ENCODE data around the gene VAV1.

The VAV1 gene, protein sequence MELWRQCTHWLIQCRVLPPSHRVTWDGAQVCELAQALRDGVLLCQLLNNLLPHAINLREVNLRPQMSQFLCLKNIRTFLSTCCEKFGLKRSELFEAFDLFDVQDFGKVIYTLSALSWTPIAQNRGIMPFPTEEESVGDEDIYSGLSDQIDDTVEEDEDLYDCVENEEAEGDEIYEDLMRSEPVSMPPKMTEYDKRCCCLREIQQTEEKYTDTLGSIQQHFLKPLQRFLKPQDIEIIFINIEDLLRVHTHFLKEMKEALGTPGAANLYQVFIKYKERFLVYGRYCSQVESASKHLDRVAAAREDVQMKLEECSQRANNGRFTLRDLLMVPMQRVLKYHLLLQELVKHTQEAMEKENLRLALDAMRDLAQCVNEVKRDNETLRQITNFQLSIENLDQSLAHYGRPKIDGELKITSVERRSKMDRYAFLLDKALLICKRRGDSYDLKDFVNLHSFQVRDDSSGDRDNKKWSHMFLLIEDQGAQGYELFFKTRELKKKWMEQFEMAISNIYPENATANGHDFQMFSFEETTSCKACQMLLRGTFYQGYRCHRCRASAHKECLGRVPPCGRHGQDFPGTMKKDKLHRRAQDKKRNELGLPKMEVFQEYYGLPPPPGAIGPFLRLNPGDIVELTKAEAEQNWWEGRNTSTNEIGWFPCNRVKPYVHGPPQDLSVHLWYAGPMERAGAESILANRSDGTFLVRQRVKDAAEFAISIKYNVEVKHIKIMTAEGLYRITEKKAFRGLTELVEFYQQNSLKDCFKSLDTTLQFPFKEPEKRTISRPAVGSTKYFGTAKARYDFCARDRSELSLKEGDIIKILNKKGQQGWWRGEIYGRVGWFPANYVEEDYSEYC

DNA sequence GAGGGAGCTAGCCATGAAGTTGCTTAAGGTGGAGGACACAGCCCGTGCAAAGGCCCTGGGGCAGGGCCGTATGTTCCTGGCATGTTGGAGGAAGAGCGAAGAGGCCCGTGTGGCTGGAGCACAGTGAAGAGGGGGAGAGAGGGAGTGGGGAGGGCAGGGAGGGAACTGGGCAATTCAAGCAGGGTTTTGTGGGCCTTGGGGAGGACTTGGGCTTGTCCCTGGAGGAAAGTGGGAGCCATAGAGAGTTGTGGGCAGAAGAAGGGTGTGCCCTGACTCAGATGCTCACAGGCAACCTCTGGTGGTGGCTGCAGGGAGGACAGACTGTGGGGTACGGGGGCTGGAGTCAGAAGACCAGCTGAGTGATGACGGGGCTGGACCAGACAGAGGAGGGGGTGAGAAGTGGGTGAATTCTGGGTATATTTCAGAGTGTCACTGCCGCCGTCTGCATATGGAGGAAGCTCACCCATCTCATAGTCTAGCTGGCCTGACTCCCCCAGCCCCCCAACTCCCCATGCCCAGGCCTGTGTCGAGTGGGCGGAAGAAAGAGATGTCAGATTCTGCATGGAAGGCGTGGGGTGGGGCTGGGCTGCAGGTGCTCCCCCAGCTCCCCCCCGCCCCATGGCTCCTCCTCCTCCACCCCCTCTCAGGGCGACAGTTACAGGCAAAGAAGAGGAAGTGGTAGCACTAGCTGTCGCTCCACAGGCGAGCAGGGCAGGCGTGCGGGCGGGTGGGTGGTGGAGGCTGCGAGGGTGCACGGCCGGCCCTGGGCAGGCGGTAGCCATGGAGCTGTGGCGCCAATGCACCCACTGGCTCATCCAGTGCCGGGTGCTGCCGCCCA, at the start of gene VAV1:
Gene VAV1, plus strand, starts transcription at position 681 of the 838 bp plus-strand sequence. Its CDS starts 100 bp downstream, at position 781.
- H3K9me3 ChIP-seq (ENCODE audit: insufficient read depth, low read depth, low read length): no peaks in the 10 kb centered on the region
- H3K4me3 ChIP-seq (ENCODE audit: low read length): no peak within 1 kb of the TSS
- H3K4me1 ChIP-seq (ENCODE audit: insufficient read depth, low read length): no peaks in the 10 kb centered on the region
- no peak within 1 kb of the TSS for H3K27ac ChIP-seq (ENCODE audit: low read length)
- H3K9ac ChIP-seq (ENCODE audit: low read depth, low read length): no peak within 1 kb of the TSS
- no peaks in the 10 kb centered on the region for H3K36me3 ChIP-seq (ENCODE audit: insufficient read depth, low read depth, low read length)
- peaks cover under 1% of the 10 kb centered on the region; the same call in 1 of the 2 replicates for H3K27me3 ChIP-seq (ENCODE audit: insufficient read depth, low read length)

DNA sequence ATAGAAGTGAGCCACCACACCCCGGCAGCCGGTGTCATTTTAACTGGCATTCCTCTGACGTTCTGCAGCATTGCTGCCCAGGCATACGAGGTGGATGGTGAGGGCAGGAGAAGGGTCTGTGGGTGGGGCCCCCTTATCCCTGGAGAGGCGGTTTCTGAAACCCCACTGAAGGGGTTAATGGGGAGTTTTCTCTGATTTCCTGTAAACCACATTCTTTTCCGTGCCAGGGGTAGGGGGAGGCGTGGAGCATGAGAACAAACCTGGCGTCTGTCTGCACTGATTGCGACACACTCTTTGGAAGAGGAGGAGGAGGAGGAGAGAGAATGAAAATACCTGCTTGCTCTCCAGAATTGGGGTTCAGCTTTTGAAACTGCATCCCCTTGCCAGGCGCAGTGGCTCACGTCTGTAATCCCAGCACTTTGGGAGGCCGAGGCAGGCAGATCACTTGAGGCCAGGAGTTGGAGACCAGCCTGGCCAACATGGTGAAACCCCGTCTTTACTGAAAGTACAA, 49.3 kb upstream of the VAV1 start:
- H3K27ac ChIP-seq (ENCODE audit: low read length): no peak overlapping the region
- no peaks in the 10 kb centered on the region for H3K4me1 ChIP-seq (ENCODE audit: insufficient read depth, low read length)
- H3K9ac ChIP-seq (ENCODE audit: low read depth, low read length): no peak overlapping the region
- H3K4me3 ChIP-seq (ENCODE audit: low read length): no peak overlapping the region
- no peaks in the 10 kb centered on the region for H3K36me3 ChIP-seq (ENCODE audit: insufficient read depth, low read depth, low read length)
- H3K9me3 ChIP-seq (ENCODE audit: insufficient read depth, low read depth, low read length): no peaks in the 10 kb centered on the region
- H3K27me3 ChIP-seq (ENCODE audit: insufficient read depth, low read length): no peaks in the 10 kb centered on the region

- no peak overlapping the region for H3K9ac ChIP-seq (ENCODE audit: low read depth, low read length)
- no peaks in the 10 kb centered on the region for H3K36me3 ChIP-seq (ENCODE audit: insufficient read depth, low read depth, low read length)
- no peaks in the 10 kb centered on the region for H3K4me1 ChIP-seq (ENCODE audit: insufficient read depth, low read length)
- H3K27ac ChIP-seq (ENCODE audit: low read length): no peak overlapping the region
- H3K4me3 ChIP-seq (ENCODE audit: low read length): no peak overlapping the region
- no peaks in the 10 kb centered on the region for H3K27me3 ChIP-seq (ENCODE audit: insufficient read depth, low read length)
- H3K9me3 ChIP-seq (ENCODE audit: insufficient read depth, low read depth, low read length): no peaks in the 10 kb centered on the region
These were observed 48.8 kb upstream of the VAV1 start for GRCh38 chr19:6723738-6724137.

DNA sequence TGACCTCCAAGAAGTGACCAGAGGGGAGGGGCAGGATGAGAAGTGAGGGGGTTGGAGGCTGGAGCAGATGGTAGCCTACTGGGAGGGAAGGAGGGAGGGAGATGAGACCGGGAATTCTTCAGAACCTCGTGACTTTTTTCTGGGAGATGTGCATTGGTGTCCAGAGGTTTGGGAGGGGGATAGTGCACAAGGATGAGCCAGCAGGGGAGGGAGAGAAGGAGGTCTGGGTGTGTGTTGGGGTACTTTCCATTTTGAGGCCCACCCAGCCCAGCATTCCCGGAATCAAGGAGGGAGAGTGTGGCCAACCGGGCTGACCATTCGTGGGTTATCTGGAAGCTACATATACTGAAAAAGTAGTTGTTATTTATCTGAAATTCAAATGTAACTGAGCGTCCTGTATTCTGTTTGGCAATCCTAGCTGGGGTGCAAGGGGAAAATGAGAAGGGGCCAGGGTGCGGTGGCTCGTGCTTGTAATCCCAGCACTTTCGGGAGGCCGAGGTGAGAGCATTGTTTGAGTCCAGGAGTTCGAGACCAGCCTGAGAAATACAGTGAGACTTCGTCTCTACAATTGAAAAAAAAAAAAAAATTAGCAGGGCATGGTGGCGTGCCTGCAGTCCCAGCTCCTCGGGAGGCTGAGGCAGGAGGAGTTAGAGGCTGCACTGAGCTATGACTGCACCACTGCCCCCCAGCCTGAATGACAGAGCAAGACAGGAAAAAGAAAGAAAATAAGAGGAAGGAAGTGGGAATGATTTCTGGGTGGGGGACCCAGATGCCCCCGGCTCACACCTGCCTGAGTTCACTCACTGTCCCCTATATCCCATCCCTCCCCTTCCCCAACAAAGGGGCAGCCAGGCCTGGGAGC, 47.6 kb upstream of the VAV1 start:
- Histone ChIP-seq H3K4me1 (ENCODE audit: insufficient read depth, low read length) (no peaks in the 10 kb centered on the region), H3K4me3 (ENCODE audit: low read length) (no peak overlapping the region), H3K9ac (ENCODE audit: low read depth, low read length) (no peak overlapping the region), H3K9me3 (ENCODE audit: insufficient read depth, low read depth, low read length) (no peaks in the 10 kb centered on the region), H3K27me3 (ENCODE audit: insufficient read depth, low read length) (no peaks in the 10 kb centered on the region), H3K27ac (ENCODE audit: low read length) (no peak overlapping the region), H3K36me3 (ENCODE audit: insufficient read depth, low read depth, low read length) (no peaks in the 10 kb centered on the region)

- Histone ChIP-seq H3K4me1 (ENCODE audit: insufficient read depth, low read length) (no peaks in the 10 kb centered on the region), H3K27ac (ENCODE audit: low read length) (no peak overlapping the region), H3K9ac (ENCODE audit: low read depth, low read length) (no peak overlapping the region), H3K9me3 (ENCODE audit: insufficient read depth, low read depth, low read length) (no peaks in the 10 kb centered on the region), H3K27me3 (ENCODE audit: insufficient read depth, low read length) (no peaks in the 10 kb centered on the region), H3K36me3 (ENCODE audit: insufficient read depth, low read depth, low read length) (no peaks in the 10 kb centered on the region), H3K4me3 (ENCODE audit: low read length) (no peak overlapping the region)
These were observed 46.8 kb upstream of the VAV1 start for GRCh38 chr19:6725513-6726231.

DNA sequence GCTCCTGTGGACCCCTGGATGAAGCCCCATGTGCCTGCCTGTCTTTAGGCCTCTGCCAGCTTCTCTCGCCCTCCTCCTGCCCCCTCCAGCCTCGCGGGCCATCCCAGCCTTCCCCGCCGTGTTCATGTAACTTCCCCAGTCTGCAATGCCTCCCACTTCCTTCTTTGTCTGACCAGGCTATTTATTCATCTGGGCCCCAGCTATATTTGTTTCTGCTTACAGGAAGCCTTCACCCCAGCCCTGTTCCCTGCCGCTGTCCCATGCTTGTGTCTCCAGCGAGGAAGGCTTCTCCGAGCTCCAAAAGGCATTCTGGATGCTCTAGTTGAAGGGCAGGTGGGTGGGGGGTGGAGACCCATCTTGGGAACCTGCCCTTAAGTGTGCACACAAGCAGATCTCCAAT, 44.2 kb upstream of the VAV1 start:
- Histone ChIP-seq H3K36me3 (ENCODE audit: insufficient read depth, low read depth, low read length) (0 out of 2 replicates have a peak, but pooled peaks cover 4% of the 10 kb centered on the region), H3K27me3 (ENCODE audit: insufficient read depth, low read length) (no peaks in the 10 kb centered on the region), H3K9me3 (ENCODE audit: insufficient read depth, low read depth, low read length) (no peaks in the 10 kb centered on the region), H3K4me3 (ENCODE audit: low read length) (no peak overlapping the region), H3K27ac (ENCODE audit: low read length) (no peak overlapping the region), H3K9ac (ENCODE audit: low read depth, low read length) (no peak overlapping the region), H3K4me1 (ENCODE audit: insufficient read depth, low read length) (no peaks in the 10 kb centered on the region)

DNA sequence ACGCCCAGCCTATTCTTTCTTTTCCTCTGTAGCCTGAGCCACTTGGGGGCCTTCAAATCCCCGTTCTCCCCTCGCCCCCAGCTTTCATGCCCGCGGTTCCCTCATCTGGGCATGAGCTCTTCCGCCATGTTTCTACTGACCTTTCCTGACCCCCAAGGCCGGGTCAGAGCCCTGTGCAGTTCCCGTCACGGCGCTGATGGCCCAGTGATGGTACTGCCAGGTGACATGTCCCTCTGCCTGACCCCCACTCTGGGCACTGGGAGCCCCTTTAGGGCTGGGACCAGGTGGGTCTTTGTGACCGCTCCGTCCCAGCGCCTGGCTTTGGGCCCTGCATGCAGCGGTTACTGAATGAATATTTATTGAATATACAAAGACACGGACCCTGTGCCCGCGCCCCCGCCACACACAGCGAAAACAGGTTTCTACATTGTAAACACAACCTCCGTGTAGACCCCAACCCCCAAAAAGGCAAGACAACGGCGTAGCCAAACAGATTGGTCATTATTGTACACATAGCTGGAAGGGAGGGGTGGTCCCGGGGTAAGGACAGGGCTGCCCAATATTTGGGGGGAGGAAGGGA, 42.8 kb upstream of the VAV1 start:
- Histone ChIP-seq H3K27ac (ENCODE audit: low read length) (no peak overlapping the region), H3K27me3 (ENCODE audit: insufficient read depth, low read length) (no peaks in the 10 kb centered on the region), H3K9me3 (ENCODE audit: insufficient read depth, low read depth, low read length) (no peaks in the 10 kb centered on the region), H3K4me1 (ENCODE audit: insufficient read depth, low read length) (0 out of 2 replicates have a peak, but pooled peaks cover 2% of the 10 kb centered on the region), H3K9ac (ENCODE audit: low read depth, low read length) (no peak overlapping the region), H3K4me3 (ENCODE audit: low read length) (no peak overlapping the region; the same call in 1 of the 2 replicates), H3K36me3 (ENCODE audit: insufficient read depth, low read depth, low read length) (0 out of 2 replicates have a peak, but pooled peaks cover 4% of the 10 kb centered on the region)

DNA sequence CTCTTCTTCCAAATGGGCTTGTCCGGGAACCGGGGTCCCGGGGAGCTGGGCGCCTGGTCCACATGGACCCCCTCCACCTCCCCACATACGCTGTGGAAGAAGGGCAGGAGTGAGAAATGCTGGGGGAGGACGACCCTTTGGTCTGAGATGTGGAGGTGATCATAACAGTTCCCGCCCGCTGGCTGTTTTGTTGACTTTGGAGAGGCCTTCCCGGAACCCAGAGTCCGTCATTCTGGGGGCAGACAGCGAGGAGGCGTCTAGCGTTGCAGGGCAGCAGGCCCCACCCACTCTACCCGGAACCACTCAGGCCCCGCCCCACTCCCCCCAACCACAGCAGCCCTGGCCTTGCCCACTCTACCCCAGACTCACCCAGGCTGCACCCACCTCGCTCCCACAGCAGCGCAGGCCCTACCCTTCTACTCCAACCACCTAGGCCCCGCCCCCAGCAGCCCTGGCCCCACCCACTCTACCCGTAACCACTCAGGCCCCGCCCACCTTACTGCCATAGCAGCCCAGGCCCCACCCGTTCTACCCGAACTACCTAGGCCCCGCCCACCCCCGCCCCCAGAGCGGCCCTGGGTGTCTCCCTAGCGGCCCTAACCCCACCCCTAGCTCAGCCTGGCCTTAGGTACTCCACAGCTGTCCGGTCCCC, 42.2 kb upstream of the VAV1 start:
- Histone ChIP-seq H3K4me1 (ENCODE audit: insufficient read depth, low read length) (peaks cover 4% of the 10 kb centered on the region; the same call in 1 of the 2 replicates), H3K4me3 (ENCODE audit: low read length) (no peak overlapping the region; the same call in 1 of the 2 replicates), H3K9ac (ENCODE audit: low read depth, low read length) (no peak overlapping the region), H3K9me3 (ENCODE audit: insufficient read depth, low read depth, low read length) (no peaks in the 10 kb centered on the region), H3K27ac (ENCODE audit: low read length) (no peak overlapping the region), H3K36me3 (ENCODE audit: insufficient read depth, low read depth, low read length) (0 out of 2 replicates have a peak, but pooled peaks cover 4% of the 10 kb centered on the region), H3K27me3 (ENCODE audit: insufficient read depth, low read length) (no peaks in the 10 kb centered on the region)

DNA sequence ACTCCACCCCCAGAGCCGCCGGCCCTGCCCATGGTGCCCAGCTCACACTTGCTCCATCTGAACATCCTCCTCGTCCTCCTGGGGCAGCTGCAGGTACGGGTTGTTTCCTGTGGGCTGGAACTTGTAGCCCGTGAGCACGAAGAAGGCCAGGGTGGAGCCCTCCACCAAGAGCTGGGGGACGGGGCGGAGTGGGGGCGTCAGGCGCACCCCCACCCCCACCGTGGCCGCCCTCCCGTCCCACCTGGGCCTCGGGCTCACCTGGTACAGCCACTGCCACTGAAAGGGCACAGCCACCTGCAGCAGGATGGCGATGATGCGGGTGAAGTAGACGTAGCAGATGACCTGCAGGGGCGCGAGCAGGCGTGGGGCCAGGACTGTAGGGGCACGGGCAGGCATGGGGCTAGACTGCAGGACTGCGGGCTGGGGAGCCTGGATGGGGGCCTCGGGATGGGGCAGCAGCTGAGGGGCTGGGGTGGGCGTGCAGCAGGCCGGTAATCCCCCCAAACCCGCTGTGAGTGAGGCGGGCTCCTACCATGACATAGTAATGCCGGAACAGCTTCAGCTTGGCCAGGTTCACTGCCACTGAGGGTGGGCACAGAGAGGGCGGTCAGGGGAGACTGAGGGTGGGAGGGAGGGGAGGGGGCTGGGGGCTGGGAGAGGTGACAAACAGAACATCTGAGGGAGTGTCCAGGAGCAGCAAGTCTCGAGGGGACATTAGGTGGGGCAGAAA, 41.4 kb upstream of the VAV1 start:
- Histone ChIP-seq H3K9me3 (ENCODE audit: insufficient read depth, low read depth, low read length) (no peaks in the 10 kb centered on the region), H3K27ac (ENCODE audit: low read length) (no peak overlapping the region), H3K9ac (ENCODE audit: low read depth, low read length) (no peak overlapping the region), H3K4me1 (ENCODE audit: insufficient read depth, low read length) (peaks cover 9% of the 10 kb centered on the region), H3K27me3 (ENCODE audit: insufficient read depth, low read length) (no peaks in the 10 kb centered on the region), H3K36me3 (ENCODE audit: insufficient read depth, low read depth, low read length) (0 out of 2 replicates have a peak, but pooled peaks cover 4% of the 10 kb centered on the region), H3K4me3 (ENCODE audit: low read length) (no peak overlapping the region)
